H1 (cell line): ENCODE measurements around the gene TOR1B. TPM values are rescaled to one million over a fixed set of nuclear protein-coding genes. Genes with fewer than 3 reads are reported as not detected.

ENCODE experiments used
- JUN ChIP-seq: IDR thresholded peaks from 2 replicates; pipeline ENCODE4 v1.6.1; 2011; ENCODE audit warnings: low read depth, mild to moderate bottlenecking, improper control_type of control experiment, low read length
- KDM4A ChIP-seq: IDR thresholded peaks from one replicate; pipeline ENCODE4 v1.7.1; 2012; ENCODE audit warnings: low read depth, mild to moderate bottlenecking, moderate library complexity, low read length, inconsistent platforms; ENCODE audit not compliant: severe bottlenecking
- MAFK ChIP-seq: IDR thresholded peaks from 2 replicates; pipeline ENCODE4 v1.6.1; 2012; ENCODE audit warnings: low read depth, mild to moderate bottlenecking, improper control_type of control experiment, low read length
- RXRA ChIP-seq: IDR thresholded peaks from 2 replicates; pipeline ENCODE4 v1.6.1; 2011; ENCODE audit warnings: low read depth, mild to moderate bottlenecking, low read length, moderate library complexity; ENCODE audit not compliant: insufficient read depth
- polyA plus RNA-seq, 7 experiments: library from polyadenylated mRNA; depleted of rRNA in 3 of 7; stranded (reverse) in 5 of 7; unstranded in 2 of 7; fragments of >200 nt in 5 of 7; fragments of 200-250 nt in 2 of 7; gene quantifications; 1 replicate in 5 of 7; 2 replicates in 1 of 7; 4 replicates in 1 of 7; pipeline versions ENCODE4 v1.2.1 to v1.2.3, GENCODE V29; 2011 to 2013; ENCODE audit warnings: missing spikeins in 2 of 7, mixed read lengths in 2 of 7
- total RNA-seq: library from RNA; stranded (reverse); fragmentation: NEBNext Ultra II Directional; extraction: Animal tissue kit (Norgen Biotek cat#: 25700); gene quantifications from 2 replicates; pipeline ENCODE4 v1.2.1, GENCODE V29; 2021

TOR1B gene
- total and polyA plus RNA-seq, 2 of the 8 experiments (the other 6 are each of a cell fraction or from before 2014, with no cell fraction given), result 11.4 to 17.4 TPM

- TF ChIP-seq JUN, result no peak
- TF ChIP-seq RXRA, result no peak
- no peak for TF ChIP-seq KDM4A
- no peak for TF ChIP-seq MAFK
Observed at GRCh38 chr9:129759319-129759718, 43.7 kb upstream of the TOR1B start (continued).
